H9 (cell line): ENCODE results near the gene ROR1. TPM values are rescaled to one million over a fixed set of nuclear protein-coding genes. Genes with fewer than 3 reads are reported as not detected.

Experiments
- DNase-seq: peaks from one replicate; pipeline ENCODE4 v3.0.0-alpha.2; 2017
- H2AFZ ChIP-seq: one replicate; pipeline ENCODE4 v1.6.1; 2013; ENCODE audit warnings: mild to moderate bottlenecking, low read length, control low read depth, moderate library complexity
- H2AK5ac ChIP-seq: 2 replicates; pipeline ENCODE4 v1.6.1; 2013; ENCODE audit warnings: low read length, control low read depth, mixed read lengths; ENCODE audit not compliant: insufficient read length
- H2BK120ac ChIP-seq: one replicate; pipeline ENCODE4 v1.6.1; 2013; ENCODE audit warnings: low read depth, mild to moderate bottlenecking, low read length, control low read depth, inconsistent platforms; ENCODE audit not compliant: poor library complexity, severe bottlenecking
- H2BK12ac ChIP-seq: 2 replicates; pipeline ENCODE4 v1.6.1; 2013; ENCODE audit warnings: low read length, control low read depth, mixed read lengths, low read depth; ENCODE audit not compliant: insufficient read length
- H2BK15ac ChIP-seq: 2 replicates; pipeline ENCODE4 v1.6.1; 2013; ENCODE audit warnings: low read depth, low read length, control low read depth
- H2BK20ac ChIP-seq: one replicate; pipeline ENCODE4 v1.6.1; 2013; ENCODE audit warnings: low read depth, mild to moderate bottlenecking, low read length, control low read depth, inconsistent platforms; ENCODE audit not compliant: poor library complexity, severe bottlenecking
- H2BK5ac ChIP-seq: 2 replicates; pipeline ENCODE4 v1.6.1; 2013; ENCODE audit warnings: low read length, control low read depth, mixed read lengths; ENCODE audit not compliant: insufficient read length
- H3K14ac ChIP-seq: 2 replicates; pipeline ENCODE4 v1.6.1; 2013; ENCODE audit warnings: low read length, control low read depth; ENCODE audit not compliant: insufficient read depth
- H3K18ac ChIP-seq: 2 replicates; pipeline ENCODE4 v1.6.1; 2013; ENCODE audit warnings: low read depth, mild to moderate bottlenecking, mixed read lengths, low read length, control low read depth; ENCODE audit not compliant: insufficient read length
- H3K23ac ChIP-seq: 2 replicates; pipeline ENCODE4 v1.6.1; 2013; ENCODE audit warnings: low read length, control low read depth, mixed read lengths, low read depth; ENCODE audit not compliant: insufficient read length
- H3K23me2 ChIP-seq: 2 replicates; pipeline ENCODE4 v1.6.1; 2013; ENCODE audit warnings: low read depth, mild to moderate bottlenecking, mixed read lengths, low read length, control low read depth; ENCODE audit not compliant: insufficient read length, poor library complexity, severe bottlenecking
- H3K27ac ChIP-seq: 2 replicates; pipeline ENCODE4 v1.5.1; 2013; ENCODE audit warnings: low read length, control low read depth, mixed read lengths, low read depth; ENCODE audit not compliant: insufficient read length
- H3K27me3 ChIP-seq: 2 replicates; pipeline ENCODE4 v1.6.1; 2013; ENCODE audit warnings: low read length, control low read depth, inconsistent platforms; ENCODE audit not compliant: insufficient read depth
- H3K4ac ChIP-seq: 2 replicates; pipeline ENCODE4 v1.6.1; 2013; ENCODE audit warnings: low read depth, mild to moderate bottlenecking, control low read depth, inconsistent platforms, low read length, moderate library complexity
- H3K4me1 ChIP-seq: 2 replicates; pipeline ENCODE4 v1.6.1; 2013; ENCODE audit warnings: low read length, control low read depth, inconsistent platforms; ENCODE audit not compliant: insufficient read depth
- H3K4me2 ChIP-seq: 2 replicates; pipeline ENCODE4 v1.6.1; 2013; ENCODE audit warnings: low read length, control low read depth, mixed read lengths; ENCODE audit not compliant: insufficient read length, insufficient read depth
- H3K56ac ChIP-seq: 2 replicates; pipeline ENCODE4 v1.6.1; 2013; ENCODE audit warnings: low read depth, mild to moderate bottlenecking, mixed read lengths, low read length, control low read depth; ENCODE audit not compliant: insufficient read length
- H3K79me1 ChIP-seq: 2 replicates; pipeline ENCODE4 v1.6.1; 2013; ENCODE audit warnings: low read depth, mild to moderate bottlenecking, moderate library complexity, low read length, control low read depth, inconsistent platforms; ENCODE audit not compliant: insufficient read depth, poor library complexity, severe bottlenecking
- H3K79me2 ChIP-seq: 2 replicates; pipeline ENCODE4 v1.6.1; 2013; ENCODE audit warnings: low read length, control low read depth, inconsistent platforms; ENCODE audit not compliant: insufficient read depth
- H3K9ac ChIP-seq: 2 replicates; pipeline ENCODE4 v1.6.1; 2013; ENCODE audit warnings: low read length, control low read depth, mixed read lengths; ENCODE audit not compliant: insufficient read length; ENCODE audit errors: extremely low read depth
- H3K9me3 ChIP-seq: one replicate; pipeline ENCODE4 v1.6.1; 2013; ENCODE audit warnings: low read depth, low read length, inconsistent platforms; ENCODE audit not compliant: control insufficient read depth
- H3T11ph ChIP-seq: one replicate; pipeline ENCODE4 v1.6.1; 2013; ENCODE audit warnings: mild to moderate bottlenecking, low read length, control low read depth, inconsistent platforms
- H4K20me1 ChIP-seq: one replicate; pipeline ENCODE4 v1.6.1; 2013; ENCODE audit not compliant: control insufficient read depth, insufficient read length, insufficient read depth
- H4K5ac ChIP-seq: 2 replicates; pipeline ENCODE4 v1.6.1; 2013; ENCODE audit warnings: low read depth, mild to moderate bottlenecking, mixed read lengths, low read length, control low read depth; ENCODE audit not compliant: insufficient read length
- H4K8ac ChIP-seq: replicated peaks from 2 replicates; pipeline ENCODE4 v1.6.1; 2013; ENCODE audit warnings: low read length, control low read depth, mixed read lengths, low read depth; ENCODE audit not compliant: insufficient read length
- H4K91ac ChIP-seq: 2 replicates; pipeline ENCODE4 v1.6.1; 2013; ENCODE audit warnings: low read depth, mild to moderate bottlenecking, moderate library complexity, mixed read lengths, low read length, control low read depth; ENCODE audit not compliant: insufficient read length
- H3K27ac Mint-ChIP-seq, 3 experiments: 2 replicates in 2 of 3; 3 replicates in 1 of 3; pipeline ENCODE4 v1.8.0; 2020 to 2021; ENCODE audit warnings: mixed read lengths in 3 of 3, mild to moderate bottlenecking in 1 of 3, moderate library complexity in 1 of 3
- H3K27me3 Mint-ChIP-seq: 2 replicates; pipeline ENCODE4 v1.8.0; 2021; ENCODE audit warnings: low read depth, mild to moderate bottlenecking, moderate library complexity, mixed read lengths
- H3K36me3 Mint-ChIP-seq, 3 experiments: 2 replicates in 2 of 3; 3 replicates in 1 of 3; pipeline ENCODE4 v1.8.0; 2020 to 2021; ENCODE audit warnings: low read depth in 3 of 3, mixed read lengths in 3 of 3; ENCODE audit not compliant: insufficient read depth in 1 of 3
- H3K4me1 Mint-ChIP-seq, 2 experiments: 2 replicates each; pipeline ENCODE4 v1.8.0; 2020; ENCODE audit warnings: mixed read lengths in 2 of 2
- H3K4me3 Mint-ChIP-seq, 2 experiments: 2 replicates in 1 of 2; 3 replicates in 1 of 2; pipeline ENCODE4 v1.8.0; 2020 to 2021; ENCODE audit warnings: mild to moderate bottlenecking in 2 of 2, mixed read lengths in 2 of 2, moderate library complexity in 1 of 2
- H3K9me3 Mint-ChIP-seq, 2 experiments: 2 replicates in 1 of 2; 3 replicates in 1 of 2; pipeline ENCODE4 v1.8.0; 2020; ENCODE audit warnings: mild to moderate bottlenecking in 2 of 2, mixed read lengths in 2 of 2, moderate library complexity in 1 of 2
- WGBS: extraction: QIAGEN DNeasy Blood & Tissue Kit; methylation state at CpG from one replicate; pipeline ENCODE4 v1.1.7; 2013; ENCODE audit warnings: missing lambda C conversion rate, low lambda C conversion rate, mixed read lengths; ENCODE audit not compliant: insufficient read length; ENCODE audit errors: extremely low coverage; 5-methylcytosine and 5-hydroxymethylcytosine counted together
- total RNA-seq: library from RNA; stranded (reverse); gene quantifications from 2 replicates; pipeline ENCODE4 v1.2.1, GENCODE V29; 2021
- TF ChIP-seq, protein P1 (sequence below): fragments of 200-600 bp; sonication (generic); conservative IDR thresholded peaks from 3 replicates; pipeline ENCODE4 v1.8.0; 2021; ENCODE audit warnings: antibody characterized with exemption, mild to moderate bottlenecking

ROR1 gene
- total RNA-seq, 1 experiment from 2014 or later: 75.9 TPM

- H3K4me1 ChIP-seq: no peaks in the 10 kb centered on the region
- no peak overlapping the region for H3K18ac ChIP-seq
- no peak overlapping the region for H3T11ph ChIP-seq
- no peak overlapping the region for H3K14ac ChIP-seq
- no peak overlapping the region for H2BK5ac ChIP-seq
- H3K27me3 ChIP-seq: no peaks in the 10 kb centered on the region
- no peak overlapping the region for H2BK12ac ChIP-seq
- H3K79me2 ChIP-seq: no peaks in the 10 kb centered on the region
- H4K20me1 ChIP-seq: no peaks in the 10 kb centered on the region
- no CpG with 5 or more reads among the region's 6 CpGs for WGBS
- H3K9me3 ChIP-seq: no peaks in the 10 kb centered on the region
- H2AFZ ChIP-seq: no peak overlapping the region
- no peak overlapping the region for H3K4me2 ChIP-seq
- Mint-ChIP-seq H3K4me1 (peaks cover 3 to 8% of the 10 kb centered on the region in 2 experiments; a peak in 3 of 4 replicates), H3K27ac (no peak overlapping the region), H3K9me3 (no peaks in the 10 kb centered on the region), H3K27me3 (no peaks in the 10 kb centered on the region; the same call in 1 of the 2 replicates), H3K36me3 (no peaks in the 10 kb centered on the region), H3K4me3 (no peak overlapping the region)
- no peak overlapping the region for H2BK15ac ChIP-seq
- TF ChIP-seq, protein P1, sequence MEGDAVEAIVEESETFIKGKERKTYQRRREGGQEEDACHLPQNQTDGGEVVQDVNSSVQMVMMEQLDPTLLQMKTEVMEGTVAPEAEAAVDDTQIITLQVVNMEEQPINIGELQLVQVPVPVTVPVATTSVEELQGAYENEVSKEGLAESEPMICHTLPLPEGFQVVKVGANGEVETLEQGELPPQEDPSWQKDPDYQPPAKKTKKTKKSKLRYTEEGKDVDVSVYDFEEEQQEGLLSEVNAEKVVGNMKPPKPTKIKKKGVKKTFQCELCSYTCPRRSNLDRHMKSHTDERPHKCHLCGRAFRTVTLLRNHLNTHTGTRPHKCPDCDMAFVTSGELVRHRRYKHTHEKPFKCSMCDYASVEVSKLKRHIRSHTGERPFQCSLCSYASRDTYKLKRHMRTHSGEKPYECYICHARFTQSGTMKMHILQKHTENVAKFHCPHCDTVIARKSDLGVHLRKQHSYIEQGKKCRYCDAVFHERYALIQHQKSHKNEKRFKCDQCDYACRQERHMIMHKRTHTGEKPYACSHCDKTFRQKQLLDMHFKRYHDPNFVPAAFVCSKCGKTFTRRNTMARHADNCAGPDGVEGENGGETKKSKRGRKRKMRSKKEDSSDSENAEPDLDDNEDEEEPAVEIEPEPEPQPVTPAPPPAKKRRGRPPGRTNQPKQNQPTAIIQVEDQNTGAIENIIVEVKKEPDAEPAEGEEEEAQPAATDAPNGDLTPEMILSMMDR: no peak
- no peak overlapping the region for H4K8ac ChIP-seq
- no peak overlapping the region for H3K27ac ChIP-seq
- H3K23me2 ChIP-seq: no peaks in the 10 kb centered on the region
- no peak overlapping the region for H4K91ac ChIP-seq
- H3K56ac ChIP-seq: no peak overlapping the region
- no peak overlapping the region for H2AK5ac ChIP-seq
- no peak overlapping the region for H2BK120ac ChIP-seq
- H2BK20ac ChIP-seq: no peak overlapping the region
- no peak overlapping the region for H3K9ac ChIP-seq
- no peak for DNase-seq
- no peaks in the 10 kb centered on the region for H3K79me1 ChIP-seq
- no peak overlapping the region for H3K23ac ChIP-seq
- H4K5ac ChIP-seq: no peak overlapping the region
- H3K4ac ChIP-seq: no peak overlapping the region
Observed at GRCh38 chr1:63753591-63753990, 20.2 kb upstream of the ROR1 start.
